HG02938 (cell line): ENCODE results near the gene TMEM120B.

Experiments
- ATAC-seq: cut with Tn5 transposase; IDR thresholded peaks from one replicate; pipeline ENCODE4 v1.9.1; 2021; ENCODE audit warnings: mild to moderate bottlenecking, moderate library complexity; ENCODE audit not compliant: unreplicated experiment

Gene TMEM120B

GRCh38 chr12:121770388-121770787 lies 57.8 kb downstream of the TMEM120B start:
- no peak for ATAC-seq

GRCh38 chr12:121770813-121771625 lies 58.5 kb downstream of the TMEM120B start:
- no peak for ATAC-seq

- ATAC-seq, result peak; percentile 64
Measured at GRCh38 chr12:121773011-121773777, 60.6 kb downstream of the TMEM120B start.

- no peak for ATAC-seq
Measured at GRCh38 chr12:121774968-121775474, 62.5 kb downstream of the TMEM120B start.

- ATAC-seq, result no peak
Measured at GRCh38 chr12:121775501-121775900, 62.9 kb downstream of the TMEM120B start.

GRCh38 chr12:121776190-121777098 lies 63.9 kb downstream of the TMEM120B start:
- ATAC-seq, result peak; percentile 43

GRCh38 chr12:121778567-121779421 lies 66.2 kb downstream of the TMEM120B start:
- no peak for ATAC-seq

GRCh38 chr12:121779422-121779895 lies 66.9 kb downstream of the TMEM120B start:
- no peak for ATAC-seq

- no peak for ATAC-seq
Measured at GRCh38 chr12:121780429-121780828, 67.9 kb downstream of the TMEM120B start.

- peak; percentile 6 for ATAC-seq
Measured at GRCh38 chr12:121781484-121781997, 69.0 kb downstream of the TMEM120B start.

GRCh38 chr12:121781998-121782979 lies 69.7 kb downstream of the TMEM120B start:
- peak; percentile 56 for ATAC-seq

GRCh38 chr12:121783766-121784165 lies 71.2 kb downstream of the TMEM120B start:
- no peak for ATAC-seq

- ATAC-seq, result no peak
Measured at GRCh38 chr12:121784460-121784859, 71.9 kb downstream of the TMEM120B start.

GRCh38 chr12:121786440-121786825 lies 73.9 kb downstream of the TMEM120B start:
- ATAC-seq, result no peak

GRCh38 chr12:121787063-121788025 lies 74.8 kb downstream of the TMEM120B start:
- ATAC-seq, result no peak

GRCh38 chr12:121788176-121788818 lies 75.7 kb downstream of the TMEM120B start:
- no peak for ATAC-seq
